ENCODE data around the gene STRN4.

Gene STRN4

GRCh38 chr19:46756544-46756888, 10.3 kb upstream of the STRN4 start:
- H3K9me3 ChIP-seq (ENCODE audit: severe bottlenecking): no peaks in the 10 kb centered on the region
- no peak for ATAC-seq (ENCODE audit: low read depth)
- H3K4me3 ChIP-seq (ENCODE audit: severe bottlenecking): no peak overlapping the region

GRCh38 chr19:46755853-46756543, 9.7 kb upstream of the STRN4 start:
- ATAC-seq (ENCODE audit: low read depth) (no peak), DNase-seq (ENCODE audit: low spot score) (no peak)
- H3K4me3 ChIP-seq (ENCODE audit: severe bottlenecking): no peak overlapping the region
- peaks cover 8% of the 10 kb centered on the region for H3K4me1 ChIP-seq (ENCODE audit: insufficient read depth, poor library complexity, severe bottlenecking)
- no peak for TF ChIP-seq CTCF (IDR thresholded peaks at IDR 0.05; ENCODE audit: poor library complexity, severe bottlenecking)
- H3K27me3 ChIP-seq (ENCODE audit: insufficient read depth, poor library complexity, severe bottlenecking): no peaks in the 10 kb centered on the region
- no peak overlapping the region for H3K27ac ChIP-seq (ENCODE audit: poor library complexity, severe bottlenecking)
- no peaks in the 10 kb centered on the region for H3K9me3 ChIP-seq (ENCODE audit: severe bottlenecking)
- no peaks in the 10 kb centered on the region for H3K36me3 ChIP-seq (ENCODE audit: low read depth)

More at GRCh38 chr19:46756544-46756888, 10.3 kb upstream of the STRN4 start:
- Histone ChIP-seq H3K27me3 (ENCODE audit: insufficient read depth, poor library complexity, severe bottlenecking) (no peaks in the 10 kb centered on the region), H3K4me1 (ENCODE audit: insufficient read depth, poor library complexity, severe bottlenecking) (peaks cover 13% of the 10 kb centered on the region), H3K27ac (ENCODE audit: poor library complexity, severe bottlenecking) (no peak overlapping the region), H3K36me3 (ENCODE audit: low read depth) (no peaks in the 10 kb centered on the region)
- no peak for TF ChIP-seq CTCF (IDR thresholded peaks at IDR 0.05; ENCODE audit: poor library complexity, severe bottlenecking)
- no peak for DNase-seq (ENCODE audit: low spot score)

- ATAC-seq (ENCODE audit: low read depth) (peak; percentile 30; the same call in 1 of the 3 replicates), DNase-seq (ENCODE audit: low spot score) (no peak)
- H3K4me3 ChIP-seq (ENCODE audit: severe bottlenecking): no peak overlapping the region
- no peaks in the 10 kb centered on the region for H3K27me3 ChIP-seq (ENCODE audit: insufficient read depth, poor library complexity, severe bottlenecking)
- no peak for TF ChIP-seq CTCF (IDR thresholded peaks at IDR 0.05; ENCODE audit: poor library complexity, severe bottlenecking)
- peak overlapping the region; percentile 9 for H3K27ac ChIP-seq (ENCODE audit: poor library complexity, severe bottlenecking)
- peaks cover 5% of the 10 kb centered on the region for H3K4me1 ChIP-seq (ENCODE audit: insufficient read depth, poor library complexity, severe bottlenecking)
- no peaks in the 10 kb centered on the region for H3K9me3 ChIP-seq (ENCODE audit: severe bottlenecking)
- H3K36me3 ChIP-seq (ENCODE audit: low read depth): no peaks in the 10 kb centered on the region
Observed at GRCh38 chr19:46755077-46755852, 9.0 kb upstream of the STRN4 start.

- Histone ChIP-seq H3K36me3 (ENCODE audit: low read depth) (peaks cover 5% of the 10 kb centered on the region; the same call in 1 of the 2 replicates), H3K27ac (ENCODE audit: poor library complexity, severe bottlenecking) (no peak overlapping the region), H3K4me1 (ENCODE audit: insufficient read depth, poor library complexity, severe bottlenecking) (no peaks in the 10 kb centered on the region), H3K4me3 (ENCODE audit: severe bottlenecking) (no peak overlapping the region), H3K27me3 (ENCODE audit: insufficient read depth, poor library complexity, severe bottlenecking) (no peaks in the 10 kb centered on the region), H3K9me3 (ENCODE audit: severe bottlenecking) (no peaks in the 10 kb centered on the region)
- ATAC-seq (ENCODE audit: low read depth) (peak; percentile 15; the same call in 1 of the 3 replicates), DNase-seq (ENCODE audit: low spot score) (no peak)
- TF ChIP-seq CTCF (IDR thresholded peaks at IDR 0.05; ENCODE audit: poor library complexity, severe bottlenecking): peak; percentile 39
Observed at GRCh38 chr19:46753420-46754155, 7.3 kb upstream of the STRN4 start.
